ENCODE measurements around the gene SPEG. TPM values are rescaled to one million over a fixed set of nuclear protein-coding genes. Genes with fewer than 3 reads are reported as not detected.
A peak's percentile ranks its signal among the peaks of the same experiment; 100 is the strongest.

The SPEG gene
- polyA plus RNA-seq, 3 donors, result not detected

- no peaks in the 10 kb centered on the region for H3K79me2 ChIP-seq (ENCODE audit: insufficient read depth, low read length)
- no peak overlapping the region for H3K4me3 ChIP-seq (replicated peaks in 1 of 3; ENCODE audit: low read depth in 2 of 3, low read length in 3 of 3)
- Mint-ChIP-seq H3K27ac (no peak overlapping the region), H3K36me3 (no peaks in the 10 kb centered on the region), H3K9me3 (peaks cover 0 to 2% (median 0%) of the 10 kb centered on the region in 7 donors), H3K27me3 (ENCODE audit: low read depth in 3 of 3) (peaks cover 24 to 37% (median 31%) of the 10 kb centered on the region in 3 donors), H3K4me3 (no peak overlapping the region), H3K4me1 (no peaks in the 10 kb centered on the region)
- no peaks in the 10 kb centered on the region for H4K20me1 ChIP-seq (ENCODE audit: insufficient read depth, low read length)
- H3K27ac ChIP-seq (ENCODE audit: low read depth in 1 of 2, low read length in 2 of 2), result no peak overlapping the region
- H2AFZ ChIP-seq (ENCODE audit: insufficient read depth, low read depth, low read length, poor library complexity, severe bottlenecking), result no peak overlapping the region
- no peaks in the 10 kb centered on the region for H3K9me3 ChIP-seq (replicated peaks in 1 of 2; ENCODE audit: control insufficient read depth in 1 of 2, insufficient read depth in 1 of 2, low read length in 2 of 2)
- no peak for DNase-seq
- no peak overlapping the region for H3K9ac ChIP-seq (ENCODE audit: insufficient read depth, low read length, poor library complexity, severe bottlenecking)
- no peaks in the 10 kb centered on the region for H3K4me1 ChIP-seq (ENCODE audit: control insufficient read depth in 1 of 2, insufficient read depth in 2 of 2, low read length in 2 of 2)
- peaks cover 0 to 2% of the 10 kb centered on the region in 2 donors for H3K27me3 ChIP-seq (ENCODE audit: control insufficient read depth in 2 of 2, insufficient read depth in 2 of 2, low read length in 2 of 2)
- intact Hi-C loops (cut with micrococcal nuclease), result loop anchor here in 1 of 2 donors (10.0 kb wide), 1 partner anchor 188 kb away; no protein-coding TSS in a partner anchor
- WGBS (ENCODE audit: insufficient coverage), result 100% methylated on average over 1 of the region's 7 CpGs
- no peak for TF ChIP-seq CTCF (IDR thresholded peaks at IDR 0.05)
- no peak overlapping the region for H3K4me2 ChIP-seq (replicated peaks; ENCODE audit: extremely low read depth, low read length, poor library complexity, severe bottlenecking)
- no peaks in the 10 kb centered on the region for H3K36me3 ChIP-seq (replicated peaks in 1 of 2; ENCODE audit: control insufficient read depth in 1 of 2, insufficient read depth in 2 of 2, low read length in 2 of 2)
These were observed 8.0 kb upstream of the SPEG start for GRCh38 chr2:219426534-219427136.

GRCh38 chr2:219428469-219428868, 6.2 kb upstream of the SPEG start:
- Mint-ChIP-seq H3K27ac (peak overlapping the region in 1 of 7 donors; percentile 38), H3K36me3 (no peaks in the 10 kb centered on the region), H3K9me3 (peaks cover 0 to 2% (median 0%) of the 10 kb centered on the region in 7 donors), H3K4me3 (no peak overlapping the region), H3K4me1 (no peaks in the 10 kb centered on the region), H3K27me3 (ENCODE audit: low read depth in 3 of 3) (peaks cover 27 to 40% (median 32%) of the 10 kb centered on the region in 3 donors)
- no peaks in the 10 kb centered on the region for H3K4me1 ChIP-seq (ENCODE audit: control insufficient read depth in 1 of 2, insufficient read depth in 2 of 2, low read length in 2 of 2)
- H3K4me2 ChIP-seq (replicated peaks; ENCODE audit: extremely low read depth, low read length, poor library complexity, severe bottlenecking), result no peak overlapping the region
- no peaks in the 10 kb centered on the region for H3K79me2 ChIP-seq (ENCODE audit: insufficient read depth, low read length)
- H3K27me3 ChIP-seq (ENCODE audit: control insufficient read depth in 2 of 2, insufficient read depth in 2 of 2, low read length in 2 of 2), result peaks cover 0 to 13% of the 10 kb centered on the region in 2 donors
- no peak for DNase-seq
- H2AFZ ChIP-seq (ENCODE audit: insufficient read depth, low read depth, low read length, poor library complexity, severe bottlenecking), result no peak overlapping the region
- H3K4me3 ChIP-seq (replicated peaks in 1 of 3; ENCODE audit: low read depth in 2 of 3, low read length in 3 of 3), result no peak overlapping the region
- H3K9ac ChIP-seq (ENCODE audit: insufficient read depth, low read length, poor library complexity, severe bottlenecking), result no peak overlapping the region
- no peak overlapping the region for H3K27ac ChIP-seq (ENCODE audit: low read depth in 1 of 2, low read length in 2 of 2)
- no peaks in the 10 kb centered on the region for H3K36me3 ChIP-seq (replicated peaks in 1 of 2; ENCODE audit: control insufficient read depth in 1 of 2, insufficient read depth in 2 of 2, low read length in 2 of 2)
- H3K9me3 ChIP-seq (replicated peaks in 1 of 2; ENCODE audit: control insufficient read depth in 1 of 2, insufficient read depth in 1 of 2, low read length in 2 of 2), result no peaks in the 10 kb centered on the region
- H4K20me1 ChIP-seq (ENCODE audit: insufficient read depth, low read length), result no peaks in the 10 kb centered on the region
- TF ChIP-seq CTCF (IDR thresholded peaks at IDR 0.05), result no peak
- intact Hi-C loops (cut with micrococcal nuclease), result loop anchor here in 1 of 2 donors (10.0 kb wide), 1 partner anchor 186 kb away; no protein-coding TSS in a partner anchor
